ENCODE measurements around the gene ATXN1.

DNA sequence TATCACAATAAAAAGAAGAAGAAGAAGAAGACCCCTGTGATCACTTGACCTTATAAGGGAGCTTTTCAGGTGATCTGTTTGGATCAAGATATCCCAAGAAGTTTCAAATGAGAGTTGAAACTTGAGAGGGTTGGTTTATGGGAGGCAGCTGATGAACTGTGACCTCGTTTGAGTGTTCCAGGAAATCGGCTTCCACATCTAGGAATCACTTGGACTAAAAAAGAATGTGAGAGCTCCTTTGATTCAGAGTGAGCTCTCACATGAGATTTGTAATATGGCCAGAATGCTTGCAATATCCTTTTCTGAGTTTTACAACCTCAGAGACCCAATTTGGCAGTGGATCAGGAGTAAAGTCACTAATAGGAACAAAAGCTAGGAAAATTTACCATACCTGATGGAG, 228.1 kb downstream of the ATXN1 start:
- TF ChIP-seq ARNTL (CRISPR knock-in tag; IDR thresholded peaks at IDR 0.05; ENCODE audit: borderline replicate concordance, low read depth) (no peak), ESRRG (CRISPR knock-in tag; IDR thresholded peaks at IDR 0.05) (no peak), CSDC2 (CRISPR knock-in tag; IDR thresholded peaks at IDR 0.05) (no peak), ZNF565 (CRISPR knock-in tag; conservative IDR thresholded peaks at IDR 0.05; ENCODE audit: low read depth) (no peak)
- TF ChIP-seq, protein P1, sequence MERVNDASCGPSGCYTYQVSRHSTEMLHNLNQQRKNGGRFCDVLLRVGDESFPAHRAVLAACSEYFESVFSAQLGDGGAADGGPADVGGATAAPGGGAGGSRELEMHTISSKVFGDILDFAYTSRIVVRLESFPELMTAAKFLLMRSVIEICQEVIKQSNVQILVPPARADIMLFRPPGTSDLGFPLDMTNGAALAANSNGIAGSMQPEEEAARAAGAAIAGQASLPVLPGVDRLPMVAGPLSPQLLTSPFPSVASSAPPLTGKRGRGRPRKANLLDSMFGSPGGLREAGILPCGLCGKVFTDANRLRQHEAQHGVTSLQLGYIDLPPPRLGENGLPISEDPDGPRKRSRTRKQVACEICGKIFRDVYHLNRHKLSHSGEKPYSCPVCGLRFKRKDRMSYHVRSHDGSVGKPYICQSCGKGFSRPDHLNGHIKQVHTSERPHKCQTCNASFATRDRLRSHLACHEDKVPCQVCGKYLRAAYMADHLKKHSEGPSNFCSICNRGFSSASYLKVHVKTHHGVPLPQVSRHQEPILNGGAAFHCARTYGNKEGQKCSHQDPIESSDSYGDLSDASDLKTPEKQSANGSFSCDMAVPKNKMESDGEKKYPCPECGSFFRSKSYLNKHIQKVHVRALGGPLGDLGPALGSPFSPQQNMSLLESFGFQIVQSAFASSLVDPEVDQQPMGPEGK (CRISPR knock-in tag; IDR thresholded peaks at IDR 0.05; ENCODE audit: borderline replicate concordance): no peak
